H1 (cell line): Measurements from ENCODE around the gene HACL1. TPM values are rescaled to one million over a fixed set of nuclear protein-coding genes. Genes with fewer than 3 reads are reported as not detected.

ENCODE experiments used
- CTCF ChIA-PET: fragments of 300-600 bp; sonication (Branson Sonifier 250); formaldehyde crosslinking; loops from one replicate; lab custom pipeline; 2021; ENCODE audit not compliant: partially characterized antibody; lab: Charles Lee
- POLR2A ChIA-PET: fragments of 300-600 bp; sonication (Branson Sonifier 250); formaldehyde crosslinking; loops from one replicate; lab custom pipeline; 2021; ENCODE audit warnings: inconsistent platforms; ENCODE audit not compliant: partially characterized antibody; lab: Charles Lee
- DNase-seq, 2 experiments: peaks; one replicate each; pipeline versions ENCODE4 v3.0.0 to v3.0.0-alpha.2; 2010 to 2022; ENCODE audit warnings: low spot score in 2 of 2, low read depth in 1 of 2, mixed read lengths in 1 of 2
- FAIRE-seq: peaks from 2 replicates; lab custom pipeline; 2011; peaks lifted over from hg19 to GRCh38; lab: Jason Lieb, UNC
- H2AFZ ChIP-seq: 2 replicates; pipeline ENCODE4 v1.8.1; 2012; ENCODE audit warnings: low read length, inconsistent platforms
- H2AK5ac ChIP-seq: 2 replicates; pipeline ENCODE4 v1.6.1; 2013; ENCODE audit warnings: low read depth, low read length
- H2BK120ac ChIP-seq: replicated peaks from 2 replicates; pipeline ENCODE3; 2013; ENCODE audit warnings: low read depth, low read length, inconsistent platforms
- H2BK12ac ChIP-seq: 2 replicates; pipeline ENCODE4 v1.6.1; 2013; ENCODE audit warnings: low read depth, low read length
- H2BK15ac ChIP-seq: 2 replicates; pipeline ENCODE4 v1.6.1; 2013; ENCODE audit warnings: low read length
- H2BK20ac ChIP-seq: 2 replicates; pipeline ENCODE4 v1.6.1; 2013; ENCODE audit warnings: low read length
- H2BK5ac ChIP-seq: 2 replicates; pipeline ENCODE4 v1.6.1; 2013; ENCODE audit warnings: low read depth, low read length
- H3K14ac ChIP-seq: 2 replicates; pipeline ENCODE4 v1.6.1; 2013; ENCODE audit warnings: inconsistent platforms; ENCODE audit not compliant: insufficient read length
- H3K18ac ChIP-seq: 2 replicates; pipeline ENCODE4 v1.6.1; 2013; ENCODE audit warnings: low read length; ENCODE audit errors: extremely low read depth
- H3K23ac ChIP-seq: 2 replicates; pipeline ENCODE4 v1.6.1; 2013; ENCODE audit warnings: inconsistent platforms; ENCODE audit not compliant: insufficient read length
- H3K23me2 ChIP-seq: 2 replicates; pipeline ENCODE4 v1.6.1; 2013; ENCODE audit warnings: low read depth, low read length
- H3K27ac ChIP-seq: 2 replicates; pipeline ENCODE4 v1.6.1; 2011; ENCODE audit warnings: low read depth, low read length, inconsistent platforms
- H3K27me3 ChIP-seq, 4 experiments: replicated peaks in 1 of 4; 1 replicate in 1 of 4; 2 replicates in 3 of 4; pipeline versions ENCODE4 v1.6.1 to v1.8.1; 2011 to 2013; ENCODE audit warnings: low read length in 3 of 4, mild to moderate bottlenecking in 3 of 4, inconsistent platforms in 2 of 4, mixed read lengths in 2 of 4, moderate library complexity in 1 of 4; ENCODE audit not compliant: control insufficient read depth in 3 of 4, insufficient read depth in 3 of 4; ENCODE audit errors: extremely low read depth in 1 of 4
- H3K36me3 ChIP-seq, 4 experiments: 2 replicates each; pipeline versions ENCODE4 v1.6.1 to v1.8.1; 2011 to 2013; ENCODE audit warnings: mild to moderate bottlenecking in 4 of 4, low read length in 3 of 4, moderate library complexity in 2 of 4, control low read depth in 1 of 4, inconsistent platforms in 1 of 4; ENCODE audit not compliant: insufficient read depth in 4 of 4, control insufficient read depth in 2 of 4
- H3K4ac ChIP-seq: replicated peaks from 2 replicates; pipeline ENCODE3; 2013; ENCODE audit warnings: low read length, low read depth, mixed read lengths, inconsistent platforms; ENCODE audit not compliant: insufficient read length
- H3K4me1 ChIP-seq, 4 experiments: replicated peaks in 1 of 4; 1 replicate in 1 of 4; 2 replicates in 3 of 4; pipeline versions ENCODE4 v1.6.1 to v1.8.1; 2011 to 2013; ENCODE audit warnings: low read length in 3 of 4, inconsistent platforms in 2 of 4, mixed read lengths in 1 of 4; ENCODE audit not compliant: insufficient read depth in 4 of 4, control insufficient read depth in 3 of 4
- H3K4me2 ChIP-seq, 2 experiments: 2 replicates each; pipeline versions ENCODE4 v1.6.1 to v1.8.1; 2011 to 2013; ENCODE audit warnings: low read depth in 2 of 2, low read length in 2 of 2, control low read depth in 1 of 2, inconsistent platforms in 1 of 2, mild to moderate bottlenecking in 1 of 2; ENCODE audit not compliant: insufficient read depth in 1 of 2
- H3K4me3 ChIP-seq, 4 experiments: fragments of 200-600, 300-600 bp in 1 of 4; sonication (generic), shearing (Covaris generic), sonication (Bioruptor Twin) in 1 of 4; 2 replicates each; pipeline versions ENCODE4 v1.5.1 to v1.8.1; 2011 to 2016; ENCODE audit warnings: low read length in 4 of 4, low read depth in 3 of 4, control low read depth in 2 of 4, inconsistent platforms in 2 of 4, mild to moderate bottlenecking in 2 of 4, mixed read lengths in 1 of 4, moderate library complexity in 1 of 4; ENCODE audit not compliant: insufficient read depth in 2 of 4; ENCODE audit errors: extremely low read depth in 1 of 4
- H3K56ac ChIP-seq: replicated peaks from 2 replicates; pipeline ENCODE3; 2013; ENCODE audit warnings: low read depth, mild to moderate bottlenecking, mixed read lengths, low read length, inconsistent platforms; ENCODE audit not compliant: insufficient read length
- H3K79me1 ChIP-seq: 2 replicates; pipeline ENCODE4 v1.6.1; 2013; ENCODE audit warnings: low read depth, low read length, control low read depth
- H3K79me2 ChIP-seq, 2 experiments: 2 replicates each; pipeline versions ENCODE4 v1.6.1 to v1.8.1; 2012 to 2013; ENCODE audit warnings: low read length in 2 of 2, mild to moderate bottlenecking in 2 of 2, inconsistent platforms in 1 of 2; ENCODE audit not compliant: insufficient read depth in 2 of 2, control insufficient read depth in 1 of 2
- H3K9ac ChIP-seq, 4 experiments: replicated peaks in 1 of 4; 1 replicate in 1 of 4; 2 replicates in 3 of 4; pipeline versions ENCODE4 v1.6.1 to v1.8.1; 2011 to 2013; ENCODE audit warnings: low read depth in 3 of 4, low read length in 3 of 4, control low read depth in 2 of 4, mild to moderate bottlenecking in 2 of 4, moderate library complexity in 2 of 4, inconsistent platforms in 1 of 4; ENCODE audit errors: extremely low read depth in 1 of 4
- H3K9me3 ChIP-seq, 2 experiments: 2 replicates each; pipeline versions ENCODE4 v1.6.1 to v1.8.1; 2012 to 2013; ENCODE audit warnings: mild to moderate bottlenecking in 2 of 2, moderate library complexity in 2 of 2, control low read depth in 1 of 2, inconsistent platforms in 1 of 2, low read depth in 1 of 2, low read length in 1 of 2, mixed read lengths in 1 of 2; ENCODE audit not compliant: insufficient read depth in 2 of 2
- H4K20me1 ChIP-seq, 2 experiments: replicated peaks in 1 of 2; 2 replicates each; pipeline versions ENCODE3 to v1.8.1; 2011 to 2013; ENCODE audit warnings: inconsistent platforms in 2 of 2, low read length in 2 of 2, mild to moderate bottlenecking in 1 of 2; ENCODE audit not compliant: insufficient read depth in 2 of 2, control insufficient read depth in 1 of 2
- H4K5ac ChIP-seq: 2 replicates; pipeline ENCODE4 v1.6.1; 2013; ENCODE audit warnings: low read length, low read depth, mixed read lengths, inconsistent platforms; ENCODE audit not compliant: insufficient read length
- H4K8ac ChIP-seq: 2 replicates; pipeline ENCODE4 v1.8.0; 2013; ENCODE audit warnings: mild to moderate bottlenecking, moderate library complexity, low read length, inconsistent platforms; ENCODE audit not compliant: insufficient read depth; ENCODE audit errors: extremely low read depth
- H4K91ac ChIP-seq: replicated peaks from 2 replicates; pipeline ENCODE3; 2013; ENCODE audit warnings: low read length, mixed read lengths, inconsistent platforms; ENCODE audit not compliant: insufficient read length
- CBX8 ChIP-seq: fragments of 300-800, 300-1000 bp; sonication (generic); IDR thresholded peaks from 2 replicates; pipeline ENCODE4 v1.7.1; 2016; ENCODE audit warnings: low read depth, low read length, borderline replicate concordance
- CREB1 ChIP-seq: IDR thresholded peaks from 2 replicates; pipeline ENCODE4 v1.6.1; 2012; ENCODE audit warnings: inconsistent platforms
- EZH2 ChIP-seq: fragments of 200-600 bp; sonication (generic); IDR thresholded peaks from 2 replicates; pipeline ENCODE4 v1.7.1; 2012; ENCODE audit warnings: low read depth, mild to moderate bottlenecking, moderate library complexity, low read length, inconsistent platforms; ENCODE audit not compliant: severe bottlenecking
- HDAC6 ChIP-seq: IDR thresholded peaks from one replicate; pipeline ENCODE4 v1.7.1; 2012; ENCODE audit warnings: low read depth, mild to moderate bottlenecking, inconsistent platforms, low read length, moderate library complexity
- KDM1A ChIP-seq: fragments of 200-600, 300-600 bp; sonication (generic); IDR thresholded peaks from 2 replicates; pipeline ENCODE4 v1.7.1; 2016; ENCODE audit warnings: mild to moderate bottlenecking, low read length, borderline replicate concordance
- KDM4A ChIP-seq: IDR thresholded peaks from one replicate; pipeline ENCODE4 v1.7.1; 2012; ENCODE audit warnings: low read depth, mild to moderate bottlenecking, moderate library complexity, low read length, inconsistent platforms; ENCODE audit not compliant: severe bottlenecking
- NANOG ChIP-seq: IDR thresholded peaks from 2 replicates; pipeline ENCODE4 v1.6.1; 2011; ENCODE audit warnings: low read length, low read depth, mild to moderate bottlenecking, inconsistent platforms; ENCODE audit not compliant: insufficient read depth, poor library complexity, severe bottlenecking
- NRF1 ChIP-seq: IDR thresholded peaks from 2 replicates; pipeline ENCODE4 v1.6.1; 2011; ENCODE audit warnings: mild to moderate bottlenecking, low read depth, low read length, improper control_type of control experiment
- RFX5 ChIP-seq: IDR thresholded peaks from 2 replicates; pipeline ENCODE4 v1.6.1; 2011; ENCODE audit warnings: low read depth, low read length, improper control_type of control experiment, borderline replicate concordance
- SIRT6 ChIP-seq: IDR thresholded peaks from one replicate; pipeline ENCODE4 v1.7.1; 2012; ENCODE audit warnings: low read length, inconsistent platforms
- SP2 ChIP-seq: IDR thresholded peaks from 2 replicates; pipeline ENCODE4 v1.6.1; 2012; ENCODE audit warnings: mild to moderate bottlenecking, low read length, inconsistent platforms
- SRF ChIP-seq: IDR thresholded peaks from 2 replicates; pipeline ENCODE4 v1.6.1; 2011; ENCODE audit warnings: mild to moderate bottlenecking, low read depth, low read length, moderate library complexity
- SUZ12 ChIP-seq: fragments of 200-600 bp; sonication (generic); IDR thresholded peaks from 2 replicates; pipeline ENCODE4 v1.6.1; 2012; ENCODE audit warnings: mild to moderate bottlenecking, inconsistent platforms, low read length, moderate library complexity, mixed read lengths
- WGBS, 2 experiments: shearing (Covaris generic) in 1 of 2; methylation state at CpG; one replicate each; pipeline versions ENCODE4 v1.1.6 to v1.1.7; 2013 to 2015; ENCODE audit warnings: low lambda C conversion rate in 2 of 2, mixed read lengths in 2 of 2, inconsistent platforms in 1 of 2, low coverage in 1 of 2, missing lambda C conversion rate in 1 of 2; ENCODE audit not compliant: insufficient replicate concordance in 2 of 2, insufficient coverage in 1 of 2, insufficient read length in 1 of 2; ENCODE audit errors: extremely low coverage in 1 of 2, missing lambda C conversion rate in 1 of 2; 5-methylcytosine and 5-hydroxymethylcytosine counted together
- polyA plus RNA-seq, 7 experiments: library from polyadenylated mRNA; depleted of rRNA in 3 of 7; stranded (reverse) in 5 of 7; unstranded in 2 of 7; fragments of >200 nt in 5 of 7; fragments of 200-250 nt in 2 of 7; gene quantifications; 1 replicate in 5 of 7; 2 replicates in 1 of 7; 4 replicates in 1 of 7; pipeline versions ENCODE4 v1.2.1 to v1.2.3, GENCODE V29; 2011 to 2013; ENCODE audit warnings: missing spikeins in 2 of 7, mixed read lengths in 2 of 7
- total RNA-seq: library from RNA; stranded (reverse); fragmentation: NEBNext Ultra II Directional; extraction: Animal tissue kit (Norgen Biotek cat#: 25700); gene quantifications from 2 replicates; pipeline ENCODE4 v1.2.1, GENCODE V29; 2021
- TF ChIP-seq, protein P1 (sequence below): IDR thresholded peaks from 2 replicates; pipeline ENCODE4 v1.6.1; 2011; ENCODE audit warnings: low read length, improper control_type of control experiment

The HACL1 gene
- total and polyA plus RNA-seq, 2 of the 8 experiments (the other 6 are each of a cell fraction or from before 2014, with no cell fraction given): 38.2 to 46.0 TPM

DNA sequence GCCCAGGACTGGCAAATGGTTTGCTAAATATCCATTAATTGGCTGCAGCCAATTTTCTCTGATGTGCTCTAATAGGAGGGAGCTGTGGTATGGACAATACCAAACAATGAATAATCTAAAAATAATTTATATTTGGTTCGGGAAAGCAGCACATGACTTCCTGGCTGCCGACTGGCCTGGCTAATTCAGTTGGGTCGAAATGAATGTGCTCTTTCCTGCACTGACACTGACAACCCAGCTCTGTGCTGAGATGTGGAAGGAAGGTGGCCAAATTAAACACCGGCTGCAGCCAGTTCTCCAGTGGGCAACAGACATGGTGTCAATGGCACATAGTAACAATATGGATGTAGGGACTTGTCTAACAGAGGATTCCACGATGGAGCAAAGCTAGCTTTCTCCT is 58.8 kb downstream of the HACL1 start:
- Histone ChIP-seq H3K9ac (no peak overlapping the region), H4K20me1 (no peaks in the 10 kb centered on the region), H4K8ac (no peak overlapping the region), H3K4ac (no peak overlapping the region), H2AFZ (no peak overlapping the region), H3K79me2 (no peaks in the 10 kb centered on the region), H2BK15ac (no peak overlapping the region), H3K9me3 (no peaks in the 10 kb centered on the region), H3K23ac (no peak overlapping the region), H3K27ac (no peak overlapping the region), H3K56ac (no peak overlapping the region), H3K18ac (no peak overlapping the region), H4K91ac (no peak overlapping the region), H2BK120ac (no peak overlapping the region), H3K4me2 (no peak overlapping the region), H2BK20ac (no peak overlapping the region), H2BK12ac (no peak overlapping the region), H3K36me3 (no peaks in the 10 kb centered on the region), H2BK5ac (no peak overlapping the region), H3K27me3 (no peaks in the 10 kb centered on the region), H3K14ac (no peak overlapping the region), H3K23me2 (no peaks in the 10 kb centered on the region), H4K5ac (no peak overlapping the region), H3K4me1 (no peaks in the 10 kb centered on the region), H2AK5ac (no peak overlapping the region), H3K79me1 (no peaks in the 10 kb centered on the region), H3K4me3 (no peak overlapping the region)
- DNase-seq: no peak
- CTCF ChIA-PET: interaction anchor here (0.6 to 4.1 kb wide), 6 partner anchors 10 to 137 kb away, joined by 3 to 24 read pairs (median 6); no protein-coding TSS in a partner anchor
- FAIRE-seq: no peak
- 90% methylated on average over 5 of the region's 5 CpGs; no CpG with 5 or more reads in 1 of the 2 experiments for WGBS, 2 experiments
- POLR2A ChIA-PET: no interaction called here
- TF ChIP-seq NRF1 (no peak), SP2 (no peak), NANOG (no peak), CREB1 (no peak), KDM4A (no peak), SRF (no peak), SIRT6 (no peak), CBX8 (no peak), HDAC6 (no peak), KDM1A (no peak), SUZ12 (no peak), EZH2 (no peak), RFX5 (no peak)
- TF ChIP-seq, protein P1, sequence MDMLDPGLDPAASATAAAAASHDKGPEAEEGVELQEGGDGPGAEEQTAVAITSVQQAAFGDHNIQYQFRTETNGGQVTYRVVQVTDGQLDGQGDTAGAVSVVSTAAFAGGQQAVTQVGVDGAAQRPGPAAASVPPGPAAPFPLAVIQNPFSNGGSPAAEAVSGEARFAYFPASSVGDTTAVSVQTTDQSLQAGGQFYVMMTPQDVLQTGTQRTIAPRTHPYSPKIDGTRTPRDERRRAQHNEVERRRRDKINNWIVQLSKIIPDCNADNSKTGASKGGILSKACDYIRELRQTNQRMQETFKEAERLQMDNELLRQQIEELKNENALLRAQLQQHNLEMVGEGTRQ: no peak
